OCI-LY7 (cell line): ENCODE measurements around the gene INPP5A. TPM values are rescaled to one million over a fixed set of nuclear protein-coding genes. Genes with fewer than 3 reads are reported as not detected.

ENCODE experiments used
- BruUV-seq: library from RNA; stranded (reverse); fragments of 400-500 nt; replicated peaks from 2 replicates; lab custom pipeline; 2021; lab: Mats Ljungman, UMichigan
- CTCF ChIA-PET: fragments of 300-600 bp; sonication (Branson Sonifier 250); formaldehyde crosslinking; loops from one replicate; lab custom pipeline; 2022; ENCODE audit warnings: antibody characterized with exemption; ENCODE audit not compliant: unreplicated experiment; lab: Charles Lee
- POLR2A ChIA-PET: fragments of 300-600 bp; sonication (Branson Sonifier 250); formaldehyde crosslinking; loops from one replicate; lab custom pipeline; 2022; ENCODE audit warnings: antibody characterized with exemption; lab: Charles Lee
- DNase-seq: peaks from one replicate; pipeline ENCODE4 v3.0.0-alpha.2; 2015; ENCODE audit warnings: low spot score
- H2AFZ ChIP-seq: fragments of 200-600 bp; sonication (generic), shearing (Covaris generic); 2 replicates; pipeline ENCODE4 v1.6.1; 2014; ENCODE audit warnings: mild to moderate bottlenecking, antibody characterized with exemption, low read length, moderate library complexity
- H3K27ac ChIP-seq: fragments of 200-600 bp; sonication (generic); 2 replicates; pipeline ENCODE4 v1.5.1; 2014; ENCODE audit warnings: mixed run types, low read depth, mild to moderate bottlenecking, moderate library complexity, low read length, inconsistent platforms; ENCODE audit not compliant: poor library complexity, severe bottlenecking
- H3K36me3 ChIP-seq: fragments of 200-600 bp; sonication (generic); 2 replicates; pipeline ENCODE4 v1.6.1; 2014; ENCODE audit warnings: mild to moderate bottlenecking, antibody characterized with exemption, low read length, moderate library complexity, mixed read lengths; ENCODE audit not compliant: insufficient read depth
- H3K4me1 ChIP-seq: fragments of 200-600 bp; sonication (generic); 2 replicates; pipeline ENCODE4 v1.5.1; 2014; ENCODE audit warnings: mild to moderate bottlenecking, low read length; ENCODE audit not compliant: insufficient read depth, poor library complexity, severe bottlenecking
- H3K4me2 ChIP-seq: fragments of 200-600 bp; sonication (generic); 2 replicates; pipeline ENCODE4 v1.6.1; 2014; ENCODE audit warnings: mild to moderate bottlenecking, low read length
- H3K4me3 ChIP-seq: fragments of 200-600 bp; sonication (generic); 2 replicates; pipeline ENCODE4 v1.5.1; 2014; ENCODE audit warnings: mild to moderate bottlenecking, low read depth, low read length; ENCODE audit not compliant: poor library complexity, severe bottlenecking
- H3K79me2 ChIP-seq: fragments of 200-600 bp; sonication (generic); 2 replicates; pipeline ENCODE4 v1.6.1; 2016; ENCODE audit warnings: low read depth, mild to moderate bottlenecking, low read length, moderate library complexity, mixed read lengths; ENCODE audit not compliant: insufficient read depth
- H3K9me2 ChIP-seq: fragments of 200-600 bp; sonication (generic); 2 replicates; pipeline ENCODE4 v1.6.1; 2016; ENCODE audit warnings: mild to moderate bottlenecking, low read length, mixed read lengths; ENCODE audit not compliant: insufficient read depth
- H3K9me3 ChIP-seq: fragments of 200-600 bp; sonication (generic); 2 replicates; pipeline ENCODE4 v1.6.1; 2014; ENCODE audit warnings: mild to moderate bottlenecking, mixed run types, low read length, mixed read lengths
- H4K20me1 ChIP-seq: fragments of 200-600 bp; sonication (generic); 2 replicates; pipeline ENCODE4 v1.6.1; 2014; ENCODE audit warnings: mild to moderate bottlenecking, antibody characterized with exemption, low read length, moderate library complexity, mixed read lengths; ENCODE audit not compliant: insufficient read depth
- EZH2phosphoT487 ChIP-seq: fragments of 200-600 bp; sonication (generic); IDR thresholded peaks from 2 replicates; pipeline ENCODE4 v1.6.1; 2018; ENCODE audit warnings: low read depth, borderline replicate concordance, mild to moderate bottlenecking, mixed run types, antibody characterized with exemption, low read length, moderate library complexity, mixed read lengths
- intact Hi-C: fragments of 100-400 bp; cut with micrococcal nuclease; formaldehyde crosslinking; loops from one replicate; pipeline ENCODE4 v1.10.0; 2022; ENCODE audit not compliant: unreplicated experiment
- total RNA-seq, 2 experiments: library from RNA; depleted of rRNA in 1 of 2; stranded (reverse); fragments of >200 nt in 1 of 2; shearing (Covaris generic) in 1 of 2; gene quantifications; 2 replicates each; pipeline ENCODE4 v1.2.3, GENCODE V29; 2014 to 2022
- TF ChIP-seq, protein P1 (sequence below): fragments of 200-600 bp; sonication (generic); conservative IDR thresholded peaks from 2 replicates; pipeline ENCODE4 v1.5.1; 2014; ENCODE audit warnings: mild to moderate bottlenecking, antibody characterized with exemption, low read length, moderate library complexity, mixed read lengths

Gene INPP5A
- total RNA-seq, 2 experiments from 2014 or later: 14.5 to 18.4 TPM

DNA sequence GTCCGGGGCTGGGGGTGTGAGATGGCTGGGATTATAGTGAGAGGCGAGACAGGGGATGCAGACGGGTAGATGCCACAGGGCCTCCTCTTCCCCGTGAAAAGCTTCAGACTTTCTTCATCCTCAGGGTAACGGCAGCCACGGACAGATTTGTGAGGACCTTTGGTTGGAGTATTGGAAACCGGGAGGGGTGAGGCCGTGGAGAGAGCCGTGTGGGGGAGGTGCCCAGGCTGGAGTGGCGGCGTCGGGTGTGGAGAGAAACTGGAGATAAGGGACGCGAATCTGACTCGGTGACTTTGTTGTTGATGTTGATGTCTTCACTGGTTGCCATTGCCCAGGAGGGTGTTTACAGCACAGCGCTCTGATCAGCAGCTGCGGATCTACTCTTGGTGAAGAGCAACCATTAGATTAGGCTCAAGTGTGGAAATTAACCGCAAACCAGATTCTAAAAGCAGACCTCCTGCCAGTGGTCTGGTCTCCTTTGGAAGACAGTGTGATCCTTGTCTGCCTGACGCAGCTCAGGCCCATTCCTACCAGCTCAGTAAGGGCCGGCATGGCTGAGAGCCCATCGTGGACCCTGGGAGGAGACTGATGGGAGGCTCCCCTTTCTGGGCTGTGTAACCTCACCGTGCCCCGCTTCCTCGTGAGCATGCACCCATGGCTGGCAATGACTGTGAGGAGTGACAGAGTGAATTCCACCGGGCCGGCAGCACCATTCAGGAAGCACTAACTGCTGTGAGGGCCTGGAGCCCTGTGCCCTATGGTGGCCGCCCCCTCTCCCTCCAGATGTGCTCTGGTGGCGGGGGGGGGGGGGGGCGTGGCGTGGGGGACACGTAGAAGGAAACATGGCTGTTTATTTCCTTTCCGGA, 90.3 kb downstream of the INPP5A start:
- no peak for DNase-seq
- no peak overlapping the region for H2AFZ ChIP-seq
- H3K79me2 ChIP-seq: no peaks in the 10 kb centered on the region
- no peaks in the 10 kb centered on the region for H3K36me3 ChIP-seq
- no TSS peak for BruUV-seq
- ChIA-PET POLR2A (interaction anchor here (0.6 to 0.7 kb wide), 2 partner anchors 8 to 784 kb away, joined by 3 to 5 read pairs; no protein-coding TSS in a partner anchor), CTCF (no interaction called here)
- no peaks in the 10 kb centered on the region for H3K9me2 ChIP-seq
- H3K4me2 ChIP-seq: no peak overlapping the region
- no peaks in the 10 kb centered on the region for H3K4me1 ChIP-seq
- H3K27ac ChIP-seq: no peak overlapping the region
- TF ChIP-seq, protein P1, sequence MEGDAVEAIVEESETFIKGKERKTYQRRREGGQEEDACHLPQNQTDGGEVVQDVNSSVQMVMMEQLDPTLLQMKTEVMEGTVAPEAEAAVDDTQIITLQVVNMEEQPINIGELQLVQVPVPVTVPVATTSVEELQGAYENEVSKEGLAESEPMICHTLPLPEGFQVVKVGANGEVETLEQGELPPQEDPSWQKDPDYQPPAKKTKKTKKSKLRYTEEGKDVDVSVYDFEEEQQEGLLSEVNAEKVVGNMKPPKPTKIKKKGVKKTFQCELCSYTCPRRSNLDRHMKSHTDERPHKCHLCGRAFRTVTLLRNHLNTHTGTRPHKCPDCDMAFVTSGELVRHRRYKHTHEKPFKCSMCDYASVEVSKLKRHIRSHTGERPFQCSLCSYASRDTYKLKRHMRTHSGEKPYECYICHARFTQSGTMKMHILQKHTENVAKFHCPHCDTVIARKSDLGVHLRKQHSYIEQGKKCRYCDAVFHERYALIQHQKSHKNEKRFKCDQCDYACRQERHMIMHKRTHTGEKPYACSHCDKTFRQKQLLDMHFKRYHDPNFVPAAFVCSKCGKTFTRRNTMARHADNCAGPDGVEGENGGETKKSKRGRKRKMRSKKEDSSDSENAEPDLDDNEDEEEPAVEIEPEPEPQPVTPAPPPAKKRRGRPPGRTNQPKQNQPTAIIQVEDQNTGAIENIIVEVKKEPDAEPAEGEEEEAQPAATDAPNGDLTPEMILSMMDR: no peak
- no peak for TF ChIP-seq EZH2phosphoT487
- no peak overlapping the region for H3K4me3 ChIP-seq
- H3K9me3 ChIP-seq: no peaks in the 10 kb centered on the region
- H4K20me1 ChIP-seq: no peaks in the 10 kb centered on the region
- intact Hi-C loops: no loop called here

DNA sequence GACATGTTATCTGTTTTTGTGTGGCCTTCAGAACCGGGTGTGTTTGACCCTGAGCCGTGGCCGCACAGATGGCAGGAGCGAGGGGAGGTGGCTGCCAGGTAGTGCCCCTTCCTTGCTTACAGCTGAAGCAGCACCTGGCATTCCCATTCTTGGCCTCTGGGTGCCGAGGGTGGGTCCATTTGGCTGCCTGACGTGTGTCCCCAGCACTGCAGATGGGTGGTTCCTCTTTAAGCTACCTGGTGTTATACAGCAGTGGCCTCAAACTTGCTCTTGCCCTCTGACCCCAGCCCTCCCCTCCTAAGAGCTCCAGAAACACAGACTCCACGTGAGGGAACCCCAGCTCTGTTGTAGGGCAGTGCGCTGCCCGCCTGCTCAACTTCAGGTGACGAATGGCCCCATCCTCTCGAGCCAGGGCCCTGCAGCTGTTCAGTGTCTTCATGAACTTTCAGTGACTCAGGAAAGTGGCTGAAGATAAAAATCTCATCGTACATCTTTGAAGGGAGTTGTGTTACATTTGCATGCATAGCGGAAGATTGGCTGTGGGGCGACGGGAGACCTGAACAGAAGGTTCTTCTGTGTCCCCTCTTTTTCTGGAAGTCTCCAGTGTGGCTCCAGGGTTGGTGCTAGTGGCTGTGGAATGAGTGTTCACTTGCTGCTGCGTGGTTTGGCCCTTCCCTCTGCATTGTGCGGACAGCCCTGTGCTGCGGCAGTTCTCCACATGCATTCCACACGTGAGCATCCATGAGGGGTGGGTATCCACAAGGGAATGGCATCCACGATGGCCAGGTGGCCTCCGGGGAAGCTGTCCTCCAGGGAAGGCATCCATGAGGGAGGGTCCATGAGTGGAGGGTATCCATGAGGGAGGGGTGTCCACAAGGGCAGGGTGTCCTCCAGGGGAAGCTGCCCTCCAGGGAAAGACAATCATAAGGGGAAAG, 91.6 kb downstream of the INPP5A start:
- no peak for DNase-seq
- H3K4me3 ChIP-seq: no peak overlapping the region
- H2AFZ ChIP-seq: no peak overlapping the region
- no peak overlapping the region for H3K4me2 ChIP-seq
- no peaks in the 10 kb centered on the region for H3K79me2 ChIP-seq
- H3K36me3 ChIP-seq: no peaks in the 10 kb centered on the region
- no peaks in the 10 kb centered on the region for H3K4me1 ChIP-seq
- ChIA-PET CTCF (no interaction called here), POLR2A (interaction anchor here (0.7 kb wide), 1 partner anchor 785 kb away, joined by 5 read pairs; no protein-coding TSS in a partner anchor)
- intact Hi-C loops: no loop called here
- no peak overlapping the region for H3K27ac ChIP-seq
- H3K9me3 ChIP-seq: no peaks in the 10 kb centered on the region
- TF ChIP-seq, protein P1: no peak
- no peak for TF ChIP-seq EZH2phosphoT487
- no peaks in the 10 kb centered on the region for H3K9me2 ChIP-seq
- H4K20me1 ChIP-seq: no peaks in the 10 kb centered on the region
- BruUV-seq: no TSS peak
